Uterus (tissue), 4 donors: Measurements from ENCODE around the gene SMIM3. TPM values are rescaled to one million over a fixed set of nuclear protein-coding genes. Genes with fewer than 3 reads are reported as not detected.
"Not testable (repeated sequence)": the region's sequence is repeated elsewhere in the genome, so short reads cannot be mapped to it uniquely, and the experiment has no call there.

Source experiments
- DNase-seq, 2 donors: peaks; one replicate each; pipeline ENCODE4 v3.0.0-alpha.2; 2019 to 2020
- H3K27ac ChIP-seq, 2 donors: fragments of 200-600 bp; sonication (generic); 1 replicate in 1 of 2; 2 replicates in 1 of 2; pipeline ENCODE4 v1.5.1; 2016 to 2018
- H3K27me3 ChIP-seq, 2 donors: fragments of 200-600 bp; sonication (generic); one replicate each; pipeline ENCODE4 v1.5.1; 2018 to 2019; ENCODE audit warnings: control low read depth in 1 of 2
- H3K36me3 ChIP-seq, 2 donors: fragments of 200-600 bp; sonication (generic); one replicate each; pipeline ENCODE4 v1.5.1; 2019; ENCODE audit warnings: control low read depth in 1 of 2
- H3K4me1 ChIP-seq, 2 donors: fragments of 200-600 bp; sonication (generic); one replicate each; pipeline ENCODE4 v1.5.1; 2018 to 2019; ENCODE audit warnings: control low read depth in 1 of 2
- H3K4me3 ChIP-seq, 2 donors: fragments of 200-600 bp; sonication (generic); 1 replicate in 1 of 2; 2 replicates in 1 of 2; pipeline ENCODE4 v1.5.1; 2018 to 2019; ENCODE audit warnings: mild to moderate bottlenecking in 1 of 2
- H3K9me3 ChIP-seq, 2 donors: fragments of 200-600 bp; sonication (generic); one replicate each; pipeline ENCODE4 v1.5.1; 2019; ENCODE audit warnings: control low read depth in 1 of 2
- POLR2A ChIP-seq, 2 donors: fragments of 450-650 bp; IDR thresholded peaks; one replicate each; pipeline ENCODE4 v1.6.1; 2016; ENCODE audit warnings: antibody characterized with exemption in 2 of 2, mild to moderate bottlenecking in 1 of 2, moderate library complexity in 1 of 2
- intact Hi-C: fragments of 100-400 bp; cut with DNase I; formaldehyde crosslinking; loops from one replicate; pipeline ENCODE4 v1.15.1; 2023; ENCODE audit warnings: low total_unique reads
- total RNA-seq, 4 donors: library from RNA; depleted of rRNA in 3 of 4; stranded (reverse); fragments of >200 nt in 3 of 4; gene quantifications; one replicate each; pipeline versions ENCODE4 v1.1.0 to v1.2.4, GENCODE V29; 2014 to 2023
- TF ChIP-seq, protein P1 (sequence below), 4 experiments: fragments of 200-600 bp in 2 of 4; fragments of 450-650 bp in 2 of 4; sonication (generic) in 2 of 4; IDR thresholded peaks; one replicate each; pipeline ENCODE4 v1.5.1; 2016 to 2019; ENCODE audit warnings: antibody characterized with exemption in 4 of 4, mild to moderate bottlenecking in 2 of 4, moderate library complexity in 1 of 4
- donor health status: DM: yes; HTN: yes; CAD: no.

SMIM3 gene
- total RNA-seq, 4 donors from 2014 or later = 2.6 to 55.9 (median 32.1) TPM

GRCh38 chr5:150738862-150739261 lies 39.7 kb upstream of the SMIM3 start:
- Histone ChIP-seq H3K4me3 (no peak overlapping the region), H3K27ac (no peak overlapping the region), H3K27me3 (no peaks in the 10 kb centered on the region), H3K36me3 (no peaks in the 10 kb centered on the region), H3K9me3 (no peaks in the 10 kb centered on the region), H3K4me1 (no peaks in the 10 kb centered on the region)
- TF ChIP-seq POLR2A (IDR thresholded peaks at IDR 0.05) = no peak
- TF ChIP-seq, protein P1, sequence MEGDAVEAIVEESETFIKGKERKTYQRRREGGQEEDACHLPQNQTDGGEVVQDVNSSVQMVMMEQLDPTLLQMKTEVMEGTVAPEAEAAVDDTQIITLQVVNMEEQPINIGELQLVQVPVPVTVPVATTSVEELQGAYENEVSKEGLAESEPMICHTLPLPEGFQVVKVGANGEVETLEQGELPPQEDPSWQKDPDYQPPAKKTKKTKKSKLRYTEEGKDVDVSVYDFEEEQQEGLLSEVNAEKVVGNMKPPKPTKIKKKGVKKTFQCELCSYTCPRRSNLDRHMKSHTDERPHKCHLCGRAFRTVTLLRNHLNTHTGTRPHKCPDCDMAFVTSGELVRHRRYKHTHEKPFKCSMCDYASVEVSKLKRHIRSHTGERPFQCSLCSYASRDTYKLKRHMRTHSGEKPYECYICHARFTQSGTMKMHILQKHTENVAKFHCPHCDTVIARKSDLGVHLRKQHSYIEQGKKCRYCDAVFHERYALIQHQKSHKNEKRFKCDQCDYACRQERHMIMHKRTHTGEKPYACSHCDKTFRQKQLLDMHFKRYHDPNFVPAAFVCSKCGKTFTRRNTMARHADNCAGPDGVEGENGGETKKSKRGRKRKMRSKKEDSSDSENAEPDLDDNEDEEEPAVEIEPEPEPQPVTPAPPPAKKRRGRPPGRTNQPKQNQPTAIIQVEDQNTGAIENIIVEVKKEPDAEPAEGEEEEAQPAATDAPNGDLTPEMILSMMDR (IDR thresholded peaks at IDR 0.05) = no peak
- DNase-seq = no peak
- intact Hi-C loops = no loop called here

DNA sequence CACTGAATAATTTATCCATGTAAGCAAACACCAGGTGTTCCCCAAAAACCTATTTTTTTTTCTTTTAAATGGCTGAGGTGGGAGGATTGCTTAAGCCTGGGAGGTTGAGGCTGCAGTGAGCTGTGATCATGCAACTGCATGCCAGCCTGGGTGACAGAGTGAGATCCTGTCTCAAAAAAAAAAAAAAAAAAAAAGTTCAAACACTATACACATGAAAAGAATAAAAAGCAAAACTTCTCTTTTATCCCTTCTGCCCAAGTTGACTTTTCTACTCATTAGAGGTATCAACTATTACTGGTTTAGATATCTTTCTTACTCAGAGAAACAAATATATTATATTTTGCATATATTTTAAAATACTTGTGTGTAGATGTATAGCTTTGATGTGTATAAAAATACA lies 37.6 kb upstream of the SMIM3 start:
- no peak for TF ChIP-seq POLR2A (IDR thresholded peaks at IDR 0.05)
- TF ChIP-seq, protein P1 (IDR thresholded peaks at IDR 0.05) = no peak
- intact Hi-C loops = no loop called here
- Histone ChIP-seq H3K9me3 (no peaks in the 10 kb centered on the region), H3K27ac (no peak overlapping the region), H3K4me3 (no peak overlapping the region), H3K4me1 (no peaks in the 10 kb centered on the region), H3K36me3 (no peaks in the 10 kb centered on the region), H3K27me3 (no peaks in the 10 kb centered on the region)
- DNase-seq = no peak

GRCh38 chr5:150742455-150743141 lies 36.0 kb upstream of the SMIM3 start:
- peak overlapping the region in 1 of 2 donors; percentile 9 for H3K27ac ChIP-seq
- intact Hi-C loops = not testable (repeated sequence)

GRCh38 chr5:150743142-150743488 lies 35.4 kb upstream of the SMIM3 start:
- intact Hi-C loops, H3K4me1 ChIP-seq, H3K4me3 ChIP-seq, DNase-seq, H3K36me3 ChIP-seq, H3K27me3 ChIP-seq, H3K27ac ChIP-seq, H3K9me3 ChIP-seq: not testable (repeated sequence)

More at GRCh38 chr5:150742455-150743141, 36.0 kb upstream of the SMIM3 start:
- not testable (repeated sequence) for H3K27me3 ChIP-seq, H3K9me3 ChIP-seq, H3K36me3 ChIP-seq, H3K4me3 ChIP-seq, DNase-seq, H3K4me1 ChIP-seq

- Histone ChIP-seq H3K36me3 (no peaks in the 10 kb centered on the region), H3K9me3 (no peaks in the 10 kb centered on the region), H3K4me3 (no peak overlapping the region), H3K27me3 (no peaks in the 10 kb centered on the region), H3K4me1 (no peaks in the 10 kb centered on the region), H3K27ac (no peak overlapping the region)
- no peak for TF ChIP-seq POLR2A (IDR thresholded peaks at IDR 0.05)
- TF ChIP-seq, protein P1 (IDR thresholded peaks at IDR 0.05) = no peak
- no peak for DNase-seq
- intact Hi-C loops = no loop called here
Measured at GRCh38 chr5:150750469-150750868, 28.1 kb upstream of the SMIM3 start.

DNA sequence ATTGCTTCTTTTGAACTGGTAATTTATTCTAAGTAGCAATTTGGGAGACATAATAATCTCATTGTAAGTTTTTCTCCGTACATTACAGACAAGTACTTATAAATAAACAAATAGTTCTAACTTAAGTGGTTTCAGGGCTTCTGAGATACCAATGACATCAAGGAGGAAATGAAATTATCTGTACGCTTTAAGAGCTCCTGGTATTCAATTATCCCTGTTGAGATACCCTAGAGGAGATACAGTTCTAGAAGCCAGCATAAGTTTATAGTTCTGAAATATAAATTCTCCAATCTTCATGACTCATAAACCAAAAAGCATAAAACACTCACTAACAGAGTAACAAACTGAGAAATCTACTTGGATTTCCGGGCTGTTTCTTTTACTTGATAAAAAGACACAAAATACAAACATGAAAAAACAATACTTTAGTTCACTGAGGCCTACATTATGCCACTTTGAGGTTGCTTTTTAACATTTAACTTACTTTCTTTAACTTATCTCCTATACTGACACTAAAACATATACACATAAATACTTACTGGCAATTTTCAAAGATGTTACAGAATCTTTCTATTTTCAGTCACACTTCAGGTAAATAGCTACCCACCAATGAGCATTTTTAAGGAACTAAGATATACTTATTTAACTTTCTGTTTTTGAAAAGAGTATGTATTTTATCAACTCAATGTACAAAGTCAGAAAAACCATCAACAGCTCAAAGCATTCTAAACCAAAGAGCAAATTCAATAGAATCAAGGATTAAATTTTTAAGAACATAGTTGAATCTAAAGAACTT lies 27.3 kb upstream of the SMIM3 start:
- H3K36me3 ChIP-seq = no peaks in the 10 kb centered on the region
- H3K4me3 ChIP-seq = no peak overlapping the region
- peaks cover 0 to 2% of the 10 kb centered on the region in 2 donors for H3K4me1 ChIP-seq
- intact Hi-C loops = no loop called here
- no peak for DNase-seq
- TF ChIP-seq, protein P1 (IDR thresholded peaks at IDR 0.05) = no peak
- TF ChIP-seq POLR2A (IDR thresholded peaks at IDR 0.05) = no peak
- H3K9me3 ChIP-seq = no peaks in the 10 kb centered on the region
- peak overlapping the region in 1 of 2 donors; percentile 27 for H3K27ac ChIP-seq
- no peaks in the 10 kb centered on the region for H3K27me3 ChIP-seq
